ENCODE data around the gene TENM3.

The TENM3 gene

GRCh38 chr4:182760551-182761043 lies 517.4 kb downstream of the TENM3 start:
- no peak for DNase-seq

DNA sequence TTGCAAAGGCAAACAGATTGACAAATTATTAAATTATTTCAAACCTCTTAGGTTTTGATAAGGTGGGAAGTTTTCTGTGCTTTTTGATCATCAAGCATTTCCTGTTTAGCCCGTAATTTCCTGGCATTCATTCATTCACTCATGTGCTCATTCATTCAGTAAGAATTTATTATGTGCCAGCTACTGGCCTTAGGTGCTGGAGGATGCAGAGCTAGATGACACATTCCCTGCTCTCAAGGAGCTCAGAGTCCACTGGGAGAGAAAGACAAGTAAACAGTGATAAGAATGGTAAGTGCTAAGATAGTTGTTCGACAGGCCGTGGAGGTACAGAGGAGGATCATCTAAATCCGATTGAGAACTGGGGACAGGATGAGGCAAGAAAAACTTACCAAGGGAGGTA lies 520.9 kb downstream of the TENM3 start:
- DNase-seq = no peak

DNA sequence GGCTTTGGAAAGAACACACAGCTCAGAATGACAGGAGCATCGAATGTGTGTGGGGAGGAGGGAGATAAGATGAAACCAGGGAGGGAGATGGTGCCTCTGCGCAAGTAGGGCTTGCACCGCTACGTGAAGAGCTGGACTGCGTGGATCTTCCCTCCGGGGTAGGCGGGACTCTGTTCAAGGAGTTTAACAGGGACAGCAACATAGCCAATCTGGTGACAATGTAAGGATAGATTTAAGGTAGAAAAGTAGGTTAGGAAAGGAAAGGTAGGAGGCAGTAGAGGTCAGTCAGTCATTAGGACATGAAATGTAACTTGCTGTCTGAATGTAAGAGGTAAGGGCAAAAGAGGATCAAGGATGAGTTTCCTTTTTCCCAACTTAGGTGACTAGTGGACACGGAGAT lies 521.4 kb downstream of the TENM3 start:
- DNase-seq = no peak

- no peak for DNase-seq
Observed at GRCh38 chr4:182765987-182766856, 523.0 kb downstream of the TENM3 start.

DNA sequence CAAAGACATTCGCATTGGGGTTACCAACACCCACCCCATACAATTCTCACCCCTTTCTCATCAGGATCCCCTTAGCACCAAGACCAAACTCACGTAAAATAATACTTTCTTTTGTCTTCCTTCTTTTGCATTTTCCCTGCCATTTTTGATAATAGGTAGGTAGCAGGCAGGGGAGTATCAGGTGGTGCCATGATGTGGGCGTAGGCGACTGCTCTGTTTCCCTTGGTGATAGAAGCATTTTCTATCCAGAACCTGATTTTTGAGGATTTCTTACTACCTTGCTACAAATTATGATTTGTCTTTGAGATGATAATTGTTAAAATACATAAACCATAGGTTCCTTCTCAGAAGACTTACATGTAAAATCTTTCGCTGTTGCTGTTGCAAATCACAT lies 523.7 kb downstream of the TENM3 start:
- no peak for DNase-seq

DNA sequence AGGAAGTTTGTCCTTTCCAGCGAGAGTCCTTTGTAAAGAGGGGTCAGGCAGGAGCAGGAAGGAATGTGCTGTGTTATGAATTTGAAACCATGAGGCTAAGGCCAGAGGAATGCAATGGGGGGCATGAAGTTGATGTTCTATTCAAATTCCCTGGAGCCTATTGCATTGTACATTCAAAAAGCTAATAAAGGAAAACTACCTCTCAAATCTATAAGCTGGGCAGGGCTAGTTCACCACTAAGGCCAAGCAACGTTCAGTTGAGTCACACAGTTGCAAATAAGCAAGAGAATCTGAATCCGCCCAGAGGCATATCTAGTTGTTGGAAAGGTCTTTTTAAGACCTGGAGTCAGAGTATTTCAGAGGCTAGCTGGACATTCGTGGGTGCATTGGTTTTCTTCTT lies 525.6 kb downstream of the TENM3 start:
- DNase-seq = no peak

- DNase-seq = no peak
Observed at GRCh38 chr4:182770259-182770995, 527.2 kb downstream of the TENM3 start.

- DNase-seq = no peak
Observed at GRCh38 chr4:182770996-182771514, 527.9 kb downstream of the TENM3 start.

DNA sequence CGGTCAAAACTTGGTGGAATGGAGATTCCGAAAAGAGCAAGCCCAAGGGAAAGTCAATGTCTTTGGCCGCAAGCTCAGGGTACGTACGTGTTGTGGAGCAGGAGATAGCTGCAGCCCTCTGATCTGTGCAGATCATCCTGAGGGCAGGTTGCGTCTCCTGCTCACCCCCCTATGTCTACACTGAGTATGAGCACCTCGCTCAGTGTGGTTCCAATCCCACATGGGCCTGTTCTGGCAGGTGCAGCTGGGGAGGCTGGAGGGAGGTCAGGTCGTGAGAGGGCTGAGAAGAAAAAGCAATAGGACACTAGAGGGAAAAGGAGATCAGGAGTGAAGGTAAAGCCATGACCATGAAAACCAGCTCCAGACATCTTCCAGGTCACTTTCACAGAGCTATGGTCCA lies 531.9 kb downstream of the TENM3 start:
- DNase-seq = no peak

GRCh38 chr4:182776376-182777105 lies 533.3 kb downstream of the TENM3 start:
- DNase-seq = no peak

- no peak for DNase-seq
Observed at GRCh38 chr4:182778222-182778982, 535.2 kb downstream of the TENM3 start.

- no peak for DNase-seq
Observed at GRCh38 chr4:182786991-182787390, 543.8 kb downstream of the TENM3 start.

GRCh38 chr4:182788201-182788600 lies 545.0 kb downstream of the TENM3 start:
- DNase-seq = no peak

GRCh38 chr4:182789529-182789928 lies 546.3 kb downstream of the TENM3 start:
- no peak for DNase-seq

DNA sequence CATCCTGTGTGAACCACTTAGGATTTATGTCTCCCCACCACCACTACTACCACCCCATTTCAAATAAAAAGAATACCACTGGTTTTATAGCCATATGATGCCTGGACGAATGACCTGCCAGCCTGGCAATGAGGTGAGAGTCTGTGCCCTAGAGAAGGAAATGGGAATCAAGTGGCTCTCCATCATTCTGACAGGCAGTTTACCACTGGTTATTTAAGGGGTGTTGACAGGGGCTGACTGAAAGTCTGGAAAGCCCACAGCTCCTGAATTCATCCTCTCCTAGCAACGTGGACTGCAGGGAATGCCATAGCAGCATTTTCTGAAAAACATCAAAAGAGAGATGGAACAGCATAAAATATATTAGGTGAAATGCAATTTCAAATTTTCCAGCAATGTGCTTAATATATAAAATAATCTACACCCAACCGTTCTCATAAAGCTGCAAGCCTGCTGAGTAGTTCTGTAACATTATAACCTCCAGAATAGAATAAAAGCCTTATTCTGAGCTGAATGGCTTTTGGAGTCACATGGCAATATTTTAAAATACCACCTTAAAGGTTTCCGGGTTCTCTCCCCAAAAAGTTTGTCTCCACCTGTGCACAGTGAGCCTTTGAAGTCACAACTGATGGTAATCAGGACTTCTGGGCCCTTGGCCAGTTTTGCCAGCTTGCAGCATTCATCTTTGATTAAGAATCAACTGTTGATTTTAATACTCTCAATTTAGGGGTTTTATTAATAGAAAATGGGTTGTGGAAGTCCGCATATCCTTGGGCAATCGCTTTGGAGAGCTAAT lies 552.4 kb downstream of the TENM3 start:
- DNase-seq = no peak

DNA sequence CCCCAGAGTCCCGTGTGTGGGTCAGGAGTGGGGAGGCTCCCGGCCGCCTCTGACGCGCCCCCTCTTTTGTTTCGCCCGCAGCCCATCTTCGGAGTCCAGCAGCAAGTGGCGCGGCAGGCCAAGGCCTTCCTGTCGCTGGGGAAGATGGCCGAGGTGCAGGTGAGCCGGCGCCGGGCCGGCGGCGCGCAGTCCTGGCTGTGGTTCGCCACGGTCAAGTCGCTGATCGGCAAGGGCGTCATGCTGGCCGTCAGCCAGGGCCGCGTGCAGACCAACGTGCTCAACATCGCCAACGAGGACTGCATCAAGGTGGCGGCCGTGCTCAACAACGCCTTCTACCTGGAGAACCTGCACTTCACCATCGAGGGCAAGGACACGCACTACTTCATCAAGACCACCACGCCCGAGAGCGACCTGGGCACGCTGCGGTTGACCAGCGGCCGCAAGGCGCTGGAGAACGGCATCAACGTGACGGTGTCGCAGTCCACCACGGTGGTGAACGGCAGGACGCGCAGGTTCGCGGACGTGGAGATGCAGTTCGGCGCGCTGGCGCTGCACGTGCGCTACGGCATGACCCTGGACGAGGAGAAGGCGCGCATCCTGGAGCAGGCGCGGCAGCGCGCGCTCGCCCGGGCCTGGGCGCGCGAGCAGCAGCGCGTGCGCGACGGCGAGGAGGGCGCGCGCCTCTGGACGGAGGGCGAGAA lies 556.5 kb downstream of the TENM3 start:
- no peak for DNase-seq

DNA sequence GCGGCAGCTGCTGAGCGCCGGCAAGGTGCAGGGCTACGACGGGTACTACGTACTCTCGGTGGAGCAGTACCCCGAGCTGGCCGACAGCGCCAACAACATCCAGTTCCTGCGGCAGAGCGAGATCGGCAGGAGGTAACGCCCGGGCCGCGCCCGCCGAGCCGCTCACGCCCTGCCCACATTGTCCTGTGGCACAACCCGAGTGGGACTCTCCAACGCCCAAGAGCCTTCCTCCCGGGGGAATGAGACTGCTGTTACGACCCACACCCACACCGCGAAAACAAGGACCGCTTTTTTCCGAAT lies 557.0 kb downstream of the TENM3 start:
- no peak for DNase-seq

- no peak for DNase-seq
Observed at GRCh38 chr4:182801636-182802035, 558.4 kb downstream of the TENM3 start.

- no peak for DNase-seq
Observed at GRCh38 chr4:182802621-182803020, 559.4 kb downstream of the TENM3 start.

- DNase-seq = no peak
Observed at GRCh38 chr4:182803235-182803634, 560.0 kb downstream of the TENM3 start.

DNA sequence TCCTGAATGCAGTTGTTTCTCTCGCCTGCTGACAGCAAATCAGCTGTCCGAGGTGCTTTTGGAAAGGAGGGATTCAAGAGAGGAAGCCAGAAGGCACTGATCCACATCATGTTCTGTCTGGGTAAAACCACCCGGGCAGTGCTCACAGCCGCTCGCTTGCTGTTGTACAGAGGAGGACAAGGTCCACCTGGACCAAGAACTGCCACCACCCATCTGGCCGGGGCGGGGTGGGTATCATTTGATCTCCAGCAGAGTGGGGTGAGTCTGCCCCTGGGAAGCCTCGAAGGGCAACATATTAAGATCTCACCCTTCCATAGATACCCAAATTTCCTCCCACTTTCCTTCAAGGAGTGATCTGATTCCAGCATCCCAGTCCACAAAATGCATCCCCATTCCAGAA lies 560.9 kb downstream of the TENM3 start:
- no peak for DNase-seq

Data from NCI-H1930 (cell line).